Psoas muscle (tissue), 8 donors: ENCODE results near the gene HECTD1. TPM values are rescaled to one million over a fixed set of nuclear protein-coding genes. Genes with fewer than 3 reads are reported as not detected.
A peak's percentile ranks its signal among the peaks of the same experiment; 100 is the strongest.

Experiments
- ATAC-seq, 4 donors: fragments of 200-7000 bp; cut with Tn5 transposase; one replicate each; pipeline ENCODE4 v1.9.1; 2020; ENCODE audit warnings: moderate library complexity in 3 of 4, mild to moderate bottlenecking in 2 of 4
- DNase-seq, 2 donors: peaks; one replicate each; pipeline ENCODE4 v3.0.0-alpha.2; 2020
- H3K27ac ChIP-seq: fragments of 200-600 bp; one replicate; pipeline ENCODE4 v1.8.0; 2022
- H3K27me3 ChIP-seq, 3 donors: fragments of 200-600 bp in 1 of 3; one replicate each; pipeline versions ENCODE4 v1.6.1 to v1.8.0; 2013 to 2022; ENCODE audit warnings: low read length in 2 of 3, mild to moderate bottlenecking in 2 of 3, moderate library complexity in 1 of 3; ENCODE audit not compliant: insufficient read depth in 3 of 3
- H3K36me3 ChIP-seq, 2 donors: fragments of 200-600 bp in 1 of 2; one replicate each; pipeline versions ENCODE4 v1.6.1 to v1.8.0; 2013 to 2022; ENCODE audit warnings: low read depth in 1 of 2, mild to moderate bottlenecking in 1 of 2, moderate library complexity in 1 of 2; ENCODE audit not compliant: insufficient read depth in 1 of 2
- H3K4me1 ChIP-seq: fragments of 200-600 bp; one replicate; pipeline ENCODE4 v1.8.0; 2022
- H3K4me3 ChIP-seq: fragments of 200-600 bp; one replicate; pipeline ENCODE4 v1.8.0; 2022; ENCODE audit warnings: mild to moderate bottlenecking
- H3K9me3 ChIP-seq: fragments of 200-600 bp; one replicate; pipeline ENCODE4 v1.8.0; 2022
- CTCF ChIP-seq: fragments of 200-600 bp; IDR thresholded peaks from one replicate; pipeline ENCODE4 v1.8.0; 2022; ENCODE audit warnings: antibody characterized with exemption
- WGBS, 3 donors: extraction: QIAGEN DNeasy Blood & Tissue Kit; methylation state at CpG; one replicate each; pipeline versions ENCODE4 v1.1.6 to v1.1.7; 2013; 5-methylcytosine and 5-hydroxymethylcytosine counted together
- intact Hi-C, 2 donors: fragments of 100-400 bp; cut with DNase I; formaldehyde crosslinking; loops; one replicate each; pipeline versions ENCODE4 v1.11.0 to v1.14.2; 2022
- polyA plus RNA-seq, 3 donors: library from polyadenylated mRNA; stranded (reverse); fragments of 200-250 nt; gene quantifications; one replicate each; pipeline ENCODE4 v1.2.3, GENCODE V29; 2013
- total RNA-seq, 4 donors: library from RNA; stranded (reverse); fragmentation: NEBNext Ultra II Directional in 2 of 4; extraction: Animal tissue kit (Norgen Biotek cat#: 25700) in 2 of 4; gene quantifications; one replicate each; pipeline versions ENCODE4 v1.2.1 to v1.2.4, GENCODE V29; 2021 to 2023
- donor health status: healthy with polysubstance abuse.
- donor health status: DM: no; HTN: no; CAD: no; lungs with moderate emphysema.
- donor health status: Bipolar disorder and iron deficiency.
- donor health status: healthy.
- donor health status: DM: yes; HTN: yes; CAD: no.
- donor health status: DM: no; HTN: no; CAD: no.
- donor health status: DM: no; HTN: no; CAD: no.
- donor health status: DM: yes; HTN: yes; CAD: no.

Gene HECTD1
- total and polyA plus RNA-seq, 7 donors: 151 to 405 (median 217) TPM

GRCh38 chr14:31228533-31228932 lies 20.9 kb upstream of the HECTD1 start:
- H3K9me3 ChIP-seq: no peaks in the 10 kb centered on the region
- no peak overlapping the region for H3K4me3 ChIP-seq
- intact Hi-C loops: loop anchor here in 1 of 2 donors (2.0 kb wide), 1 partner anchor 22 kb away; the partner anchor contains the start of gene HECTD1
- TF ChIP-seq CTCF: no peak
- ATAC-seq (no peak), DNase-seq (no peak)
- peaks cover 10% of the 10 kb centered on the region for H3K4me1 ChIP-seq
- no peaks in the 10 kb centered on the region for H3K36me3 ChIP-seq
- H3K27ac ChIP-seq: peak overlapping the region; percentile 77
- no peaks in the 10 kb centered on the region for H3K27me3 ChIP-seq

- ATAC-seq: no peak
Observed at GRCh38 chr14:31224808-31225207, 17.2 kb upstream of the HECTD1 start.

GRCh38 chr14:31223331-31223730 lies 15.7 kb upstream of the HECTD1 start:
- H3K4me1 ChIP-seq: no peaks in the 10 kb centered on the region
- no peak overlapping the region for H3K27ac ChIP-seq
- TF ChIP-seq CTCF: no peak
- H3K9me3 ChIP-seq: no peaks in the 10 kb centered on the region
- ATAC-seq (no peak), DNase-seq (no peak)
- intact Hi-C loops: no loop called here
- H3K27me3 ChIP-seq: no peaks in the 10 kb centered on the region
- WGBS, 3 donors: 31 to 46% (median 37%) methylated on average over 3 of the region's 3 CpGs
- H3K36me3 ChIP-seq: no peaks in the 10 kb centered on the region
- H3K4me3 ChIP-seq: no peak overlapping the region

More at GRCh38 chr14:31224808-31225207, 17.2 kb upstream of the HECTD1 start:
- no peak overlapping the region for H3K4me3 ChIP-seq
- peaks cover 10% of the 10 kb centered on the region for H3K4me1 ChIP-seq
- no peaks in the 10 kb centered on the region for H3K9me3 ChIP-seq
- 86 to 97% (median 88%) methylated on average over 1 of the region's 1 CpG for WGBS, 3 donors
- intact Hi-C loops: no loop called here
- H3K27me3 ChIP-seq: no peaks in the 10 kb centered on the region
- no peak for TF ChIP-seq CTCF
- H3K27ac ChIP-seq: no peak overlapping the region
- no peak for DNase-seq
- H3K36me3 ChIP-seq: no peaks in the 10 kb centered on the region

- no peaks in the 10 kb centered on the region for H3K9me3 ChIP-seq
- intact Hi-C loops: no loop called here
- DNase-seq (no peak), ATAC-seq (no peak)
- H3K36me3 ChIP-seq: no peaks in the 10 kb centered on the region
- TF ChIP-seq CTCF: no peak
- WGBS, 3 donors: 92 to 100% (median 93%) methylated on average over 1 of the region's 1 CpG
- H3K27me3 ChIP-seq: no peaks in the 10 kb centered on the region
- no peak overlapping the region for H3K4me3 ChIP-seq
- no peaks in the 10 kb centered on the region for H3K4me1 ChIP-seq
- no peak overlapping the region for H3K27ac ChIP-seq
Observed at GRCh38 chr14:31222834-31223233, 15.2 kb upstream of the HECTD1 start.

- no peak for TF ChIP-seq CTCF
- WGBS, 3 donors: 86 to 95% (median 90%) methylated on average over 2 of the region's 2 CpGs
- H3K9me3 ChIP-seq: no peaks in the 10 kb centered on the region
- no peaks in the 10 kb centered on the region for H3K4me1 ChIP-seq
- H3K4me3 ChIP-seq: no peak overlapping the region
- H3K36me3 ChIP-seq: no peaks in the 10 kb centered on the region
- intact Hi-C loops: no loop called here
- DNase-seq (no peak), ATAC-seq (no peak)
- H3K27ac ChIP-seq: no peak overlapping the region
- H3K27me3 ChIP-seq: no peaks in the 10 kb centered on the region
Observed at GRCh38 chr14:31221266-31221665, 13.7 kb upstream of the HECTD1 start.
